ENCODE measurements around the gene CEACAM6.
"Not testable (repeated sequence)": the region's sequence is repeated elsewhere in the genome, so short reads cannot be mapped to it uniquely, and the experiment has no call there.

CEACAM6 gene

DNA sequence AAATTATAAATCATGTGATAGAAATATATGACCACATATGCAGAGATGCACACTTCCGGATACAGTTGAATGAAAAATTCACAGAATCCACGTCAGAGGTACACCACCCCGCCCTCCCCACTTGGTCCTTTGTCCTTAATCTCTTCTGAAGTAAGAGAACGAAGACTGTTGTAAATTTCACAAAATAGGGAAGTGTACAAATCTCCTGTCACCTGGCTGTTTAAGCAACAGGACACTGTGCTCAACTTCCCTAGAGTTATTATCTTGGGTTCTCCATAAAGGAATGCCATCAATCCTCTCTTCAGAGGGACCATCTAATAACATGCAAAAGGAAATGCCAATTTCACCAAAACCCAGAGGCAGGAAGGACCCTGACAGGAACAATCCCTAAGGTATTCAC is 10.5 kb upstream of the CEACAM6 start:
- TF ChIP-seq, protein P1, sequence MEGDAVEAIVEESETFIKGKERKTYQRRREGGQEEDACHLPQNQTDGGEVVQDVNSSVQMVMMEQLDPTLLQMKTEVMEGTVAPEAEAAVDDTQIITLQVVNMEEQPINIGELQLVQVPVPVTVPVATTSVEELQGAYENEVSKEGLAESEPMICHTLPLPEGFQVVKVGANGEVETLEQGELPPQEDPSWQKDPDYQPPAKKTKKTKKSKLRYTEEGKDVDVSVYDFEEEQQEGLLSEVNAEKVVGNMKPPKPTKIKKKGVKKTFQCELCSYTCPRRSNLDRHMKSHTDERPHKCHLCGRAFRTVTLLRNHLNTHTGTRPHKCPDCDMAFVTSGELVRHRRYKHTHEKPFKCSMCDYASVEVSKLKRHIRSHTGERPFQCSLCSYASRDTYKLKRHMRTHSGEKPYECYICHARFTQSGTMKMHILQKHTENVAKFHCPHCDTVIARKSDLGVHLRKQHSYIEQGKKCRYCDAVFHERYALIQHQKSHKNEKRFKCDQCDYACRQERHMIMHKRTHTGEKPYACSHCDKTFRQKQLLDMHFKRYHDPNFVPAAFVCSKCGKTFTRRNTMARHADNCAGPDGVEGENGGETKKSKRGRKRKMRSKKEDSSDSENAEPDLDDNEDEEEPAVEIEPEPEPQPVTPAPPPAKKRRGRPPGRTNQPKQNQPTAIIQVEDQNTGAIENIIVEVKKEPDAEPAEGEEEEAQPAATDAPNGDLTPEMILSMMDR (IDR thresholded peaks at IDR 0.05; ENCODE audit: low read depth, low read length) = no peak
- in situ Hi-C loops (cut with HindIII; ENCODE audit: low sequenced_read_pairs) = no loop called here
- no peak for DNase-seq (ENCODE audit: low read depth, low spot score)
- H3K4me3 ChIP-seq (ENCODE audit: low read depth, low read length) = no peak overlapping the region

DNA sequence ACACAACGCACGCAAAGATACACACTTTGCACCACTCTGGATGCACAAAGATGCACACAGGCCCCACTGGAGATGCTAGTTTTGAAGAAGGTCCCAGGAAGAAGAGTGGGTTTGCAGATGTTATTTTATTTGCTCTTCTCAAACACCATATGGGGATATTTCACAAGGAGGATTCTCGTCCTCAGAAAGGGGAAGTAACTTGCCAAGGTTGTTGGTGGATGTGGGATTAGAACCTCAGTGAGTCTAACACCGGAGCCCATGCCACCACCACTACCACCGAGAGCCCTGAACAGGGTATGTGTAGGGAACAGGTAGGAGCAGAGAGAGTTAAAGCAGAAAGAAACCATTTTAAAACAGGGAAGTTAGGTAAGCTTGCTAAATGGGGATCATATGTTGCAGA is 9.6 kb upstream of the CEACAM6 start:
- H3K4me3 ChIP-seq (ENCODE audit: low read depth, low read length) = no peak overlapping the region
- no peak for DNase-seq (ENCODE audit: low read depth, low spot score)
- in situ Hi-C loops (cut with HindIII; ENCODE audit: low sequenced_read_pairs) = no loop called here
- TF ChIP-seq, protein P1 (IDR thresholded peaks at IDR 0.05; ENCODE audit: low read depth, low read length) = no peak

DNA sequence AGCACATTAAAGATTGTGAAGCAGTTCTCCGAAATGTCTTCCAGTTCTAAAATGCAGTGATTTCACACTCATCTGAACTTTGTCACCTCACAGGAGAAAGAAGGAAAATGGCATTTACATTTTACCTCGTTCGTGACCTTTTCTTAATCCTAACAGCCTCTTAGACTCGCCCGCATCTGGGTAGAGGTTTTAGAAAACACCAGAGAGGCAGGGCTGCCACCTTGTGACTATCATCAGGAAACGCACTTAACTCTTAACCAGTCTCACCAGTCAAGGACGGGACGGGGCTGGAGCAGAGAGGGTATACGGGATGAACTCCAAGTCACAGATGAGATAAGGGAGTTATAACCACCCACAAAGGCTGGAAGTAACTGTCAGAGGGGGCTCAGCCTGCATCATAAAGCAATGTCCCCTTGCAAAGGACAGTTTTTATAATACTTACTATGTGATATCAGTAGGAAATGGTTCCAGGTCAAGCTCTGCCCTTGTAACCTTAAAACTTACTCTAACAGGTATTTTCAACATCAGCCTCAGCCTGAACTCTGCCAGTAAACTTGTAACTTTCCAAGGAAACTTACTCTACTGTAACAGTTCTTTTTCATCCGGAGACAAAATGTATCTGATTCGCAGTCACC is 8.6 kb upstream of the CEACAM6 start:
- TF ChIP-seq, protein P1 (IDR thresholded peaks at IDR 0.05; ENCODE audit: low read depth, low read length) = peak; percentile 48
- peak; percentile 36 for DNase-seq (ENCODE audit: low read depth, low spot score)
- in situ Hi-C loops (cut with HindIII; ENCODE audit: low sequenced_read_pairs) = no loop called here
- H3K4me3 ChIP-seq (ENCODE audit: low read depth, low read length) = no peak overlapping the region

DNA sequence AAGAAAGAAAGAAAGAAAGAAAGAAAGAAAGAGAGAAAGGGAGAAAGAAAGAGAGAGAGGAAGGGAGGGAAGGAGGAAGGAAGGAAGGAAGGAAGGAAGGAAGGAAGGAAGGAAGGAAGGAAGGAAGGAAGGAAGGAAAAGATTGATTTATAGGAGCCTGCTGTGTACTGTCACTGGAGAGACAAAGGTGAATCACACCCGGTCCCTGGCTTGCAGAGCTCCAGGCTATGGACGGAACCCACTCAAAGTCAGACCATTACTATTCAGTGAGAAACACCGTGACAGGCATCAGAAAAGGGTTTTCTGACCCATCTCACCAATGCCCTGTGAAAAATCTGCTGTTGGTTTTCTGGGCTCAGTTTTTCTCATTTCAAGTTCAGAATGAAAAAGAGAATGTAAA is 7.3 kb upstream of the CEACAM6 start:
- TF ChIP-seq, protein P1 (IDR thresholded peaks at IDR 0.05; ENCODE audit: low read depth, low read length) = no peak
- no peak for DNase-seq (ENCODE audit: low read depth, low spot score)
- in situ Hi-C loops (cut with HindIII; ENCODE audit: low sequenced_read_pairs) = no loop called here
- no peak overlapping the region for H3K4me3 ChIP-seq (ENCODE audit: low read depth, low read length)

DNA sequence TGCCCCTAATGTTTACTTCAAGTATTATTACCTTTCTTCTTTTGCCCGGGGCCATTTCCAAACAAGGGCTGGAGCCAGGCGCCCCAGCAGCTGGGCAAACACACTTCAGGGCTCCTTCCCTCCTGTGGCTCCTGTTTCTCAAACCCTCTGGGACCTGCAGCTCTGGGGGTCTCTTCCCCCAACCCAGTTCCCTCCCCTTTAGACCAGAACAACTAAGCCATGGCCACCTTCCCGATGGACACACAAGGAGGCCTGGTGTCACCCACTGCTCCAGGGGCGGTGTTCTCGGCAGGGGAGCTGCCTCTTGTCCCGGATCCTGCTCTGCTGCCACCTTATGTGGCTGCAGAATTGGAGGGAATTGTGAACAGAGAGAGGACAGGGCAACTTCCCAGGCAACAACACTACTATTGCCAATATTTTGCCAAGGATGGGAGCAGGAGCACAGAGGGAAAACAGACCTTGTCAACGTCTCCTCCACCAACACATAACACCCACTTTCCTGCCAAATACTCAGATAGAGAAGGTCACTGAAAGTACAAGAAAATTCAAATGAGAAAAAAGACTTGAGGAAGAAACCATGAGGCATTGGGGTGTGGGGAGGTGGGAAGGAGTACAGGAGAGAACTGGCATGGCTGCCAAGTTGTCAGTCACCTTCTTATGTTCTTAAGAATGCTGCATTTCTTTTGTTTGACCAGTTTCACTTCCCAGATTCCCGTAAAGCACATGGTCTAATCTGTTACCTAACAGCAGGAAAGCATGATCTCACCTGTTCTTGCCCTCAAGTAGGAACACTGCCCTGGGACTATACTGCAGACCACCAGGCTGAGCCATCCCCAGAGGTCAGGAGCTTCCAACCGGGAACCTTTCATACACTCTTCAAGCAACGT is 4.8 kb upstream of the CEACAM6 start:
- DNase-seq (ENCODE audit: low read depth, low spot score); H3K4me3 ChIP-seq (ENCODE audit: low read depth, low read length); in situ Hi-C loops (cut with HindIII; ENCODE audit: low sequenced_read_pairs): not testable (repeated sequence)

DNA sequence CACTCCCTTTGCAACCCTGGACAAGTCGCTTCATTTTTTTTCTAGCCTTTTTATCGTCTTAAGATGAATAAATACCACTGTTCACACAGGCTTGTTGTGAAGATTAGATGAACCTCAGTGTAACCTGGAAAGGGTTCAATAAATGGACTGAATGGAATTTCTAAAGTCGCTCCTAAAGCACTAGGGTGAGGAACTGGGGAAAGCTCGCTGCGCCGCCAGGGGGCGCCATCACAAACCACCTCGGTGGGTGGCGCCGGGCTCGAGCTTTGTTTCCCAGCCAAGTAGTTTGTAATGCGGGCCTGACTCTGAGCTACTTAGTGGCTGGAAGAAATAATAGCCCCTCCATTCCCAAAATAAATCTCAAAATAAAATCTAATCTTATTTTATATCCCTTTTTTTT is 2.2 kb upstream of the CEACAM6 start:
- in situ Hi-C loops (cut with HindIII; ENCODE audit: low sequenced_read_pairs) = no loop called here
- TF ChIP-seq, protein P1 (IDR thresholded peaks at IDR 0.05; ENCODE audit: low read depth, low read length) = peak; percentile 72
- H3K4me3 ChIP-seq (ENCODE audit: low read depth, low read length) = no peak overlapping the region
- no peak for DNase-seq (ENCODE audit: low read depth, low spot score)

DNA sequence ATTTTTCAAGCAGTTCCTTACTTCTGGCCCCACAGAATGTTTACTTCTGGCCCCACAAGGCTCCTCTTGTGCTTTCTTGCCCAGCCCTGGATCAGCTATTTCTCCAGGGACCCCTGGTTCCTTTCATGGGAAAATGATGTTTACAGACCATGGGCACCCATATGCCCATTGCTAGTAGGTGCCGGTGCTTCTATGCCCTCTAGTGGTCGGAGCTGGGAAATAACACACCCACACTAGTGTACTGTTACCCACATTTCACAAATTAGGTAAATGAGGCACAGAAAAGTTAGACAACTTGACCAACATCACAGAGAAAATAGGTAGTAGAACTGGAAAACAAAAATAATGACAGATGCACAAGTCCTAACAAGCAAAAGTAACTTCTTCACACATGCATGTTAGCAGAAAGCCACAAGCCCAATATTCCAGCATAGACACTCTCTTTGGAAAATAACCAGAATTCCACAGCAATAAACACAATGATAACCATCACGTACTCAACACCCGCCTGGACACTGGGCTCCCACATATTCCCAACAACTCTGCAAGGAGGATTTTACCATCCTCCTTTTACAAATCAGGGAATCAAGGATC is 1.3 kb upstream of the CEACAM6 start:
- TF ChIP-seq, protein P1 (IDR thresholded peaks at IDR 0.05; ENCODE audit: low read depth, low read length) = peak; percentile 78
- in situ Hi-C loops (cut with HindIII; ENCODE audit: low sequenced_read_pairs) = no loop called here
- DNase-seq (ENCODE audit: low read depth, low spot score) = peak; percentile 7
- no peak overlapping the region for H3K4me3 ChIP-seq (ENCODE audit: low read depth, low read length)
